IMR-90 (cell line): ENCODE data around the gene TPM3. TPM values are rescaled to one million over a fixed set of nuclear protein-coding genes. Genes with fewer than 3 reads are reported as not detected.

Source experiments
- ATAC-seq: fragments of 200-7000 bp; cut with Tn5 transposase; 2 replicates; pipeline ENCODE4 v1.9.1; 2020; ENCODE audit warnings: low read depth, mild to moderate bottlenecking, moderate library complexity
- BruUV-seq: library from RNA; stranded (reverse); fragments of 400-500 nt; replicated peaks from 2 replicates; lab custom pipeline; 2021; lab: Mats Ljungman, UMichigan
- CTCF ChIA-PET: fragments of 300-600 bp; formaldehyde crosslinking; extraction: SDS; loops from one replicate; lab custom pipeline; 2021; ENCODE audit warnings: antibody characterized with exemption; lab: Yijun Ruan, JAX
- POLR2A ChIA-PET: fragments of 300-600 bp; sonication (Branson Sonifier 250); formaldehyde crosslinking; loops from one replicate; lab custom pipeline; 2022; ENCODE audit warnings: antibody characterized with exemption; ENCODE audit not compliant: unreplicated experiment; lab: Charles Lee
- DNase-seq: peaks from one replicate; pipeline ENCODE4 v3.0.0; 2013
- H2AFZ ChIP-seq: replicated peaks from 2 replicates; pipeline ENCODE3; 2013; ENCODE audit warnings: low read length, mild to moderate bottlenecking; ENCODE audit not compliant: poor library complexity
- H2AK5ac ChIP-seq: 2 replicates; pipeline ENCODE4 v1.6.1; 2013; ENCODE audit warnings: low read depth, low read length, inconsistent platforms
- H2AK9ac ChIP-seq: replicated peaks from 2 replicates; pipeline ENCODE3; 2013; ENCODE audit warnings: mild to moderate bottlenecking, low read depth, low read length, moderate library complexity; ENCODE audit not compliant: poor library complexity
- H2BK120ac ChIP-seq: 2 replicates; pipeline ENCODE4 v1.6.1; 2013; ENCODE audit warnings: low read depth, low read length, inconsistent platforms
- H2BK15ac ChIP-seq: 3 replicates; pipeline ENCODE4 v1.6.1; 2013; ENCODE audit warnings: low read depth, low read length, inconsistent platforms
- H2BK20ac ChIP-seq: 2 replicates; pipeline ENCODE4 v1.6.1; 2013; ENCODE audit warnings: low read depth, mild to moderate bottlenecking, inconsistent platforms, low read length, moderate library complexity
- H2BK5ac ChIP-seq: 2 replicates; pipeline ENCODE4 v1.6.1; 2013; ENCODE audit warnings: mild to moderate bottlenecking, low read depth, low read length, inconsistent platforms; ENCODE audit not compliant: poor library complexity, severe bottlenecking
- H3K14ac ChIP-seq: replicated peaks from 2 replicates; pipeline ENCODE4 v1.6.1; 2013; ENCODE audit warnings: low read depth, low read length, inconsistent platforms
- H3K18ac ChIP-seq: 2 replicates; pipeline ENCODE4 v1.6.1; 2013; ENCODE audit warnings: low read depth, low read length, control low read depth
- H3K23ac ChIP-seq: 2 replicates; pipeline ENCODE4 v1.6.1; 2013; ENCODE audit warnings: low read depth, low read length, inconsistent platforms
- H3K27ac ChIP-seq: 2 replicates; pipeline ENCODE4 v1.5.1; 2013; ENCODE audit warnings: mild to moderate bottlenecking, control low read depth, low read length; ENCODE audit not compliant: insufficient read depth
- H3K27me3 ChIP-seq: 2 replicates; pipeline ENCODE4 v1.6.1; 2013; ENCODE audit warnings: low read length; ENCODE audit not compliant: control insufficient read depth, insufficient read depth
- H3K36me3 ChIP-seq: 2 replicates; pipeline ENCODE4 v1.6.1; 2013; ENCODE audit warnings: low read length, mixed read lengths; ENCODE audit not compliant: control insufficient read depth, insufficient read depth
- H3K4ac ChIP-seq: 2 replicates; pipeline ENCODE4 v1.6.1; 2013; ENCODE audit warnings: low read depth, low read length, inconsistent platforms
- H3K4me1 ChIP-seq: 2 replicates; pipeline ENCODE4 v1.6.1; 2013; ENCODE audit warnings: low read length, mixed read lengths; ENCODE audit not compliant: control insufficient read depth, insufficient read depth
- H3K4me2 ChIP-seq: 2 replicates; pipeline ENCODE4 v1.6.1; 2013; ENCODE audit warnings: low read depth, mild to moderate bottlenecking, control low read depth, low read length, moderate library complexity
- H3K4me3 ChIP-seq: 2 replicates; pipeline ENCODE4 v1.5.1; 2013; ENCODE audit warnings: low read depth, mild to moderate bottlenecking, control low read depth, low read length, moderate library complexity; ENCODE audit not compliant: insufficient read depth
- H3K56ac ChIP-seq: 2 replicates; pipeline ENCODE4 v1.6.1; 2013; ENCODE audit warnings: low read length, inconsistent platforms; ENCODE audit not compliant: insufficient read depth; ENCODE audit errors: extremely low read depth
- H3K79me1 ChIP-seq, 2 experiments: 2 replicates each; pipeline ENCODE4 v1.6.1; 2013; ENCODE audit warnings: low read length in 2 of 2, inconsistent platforms in 1 of 2, low read depth in 1 of 2
- H3K9ac ChIP-seq: 2 replicates; pipeline ENCODE4 v1.6.1; 2013; ENCODE audit warnings: low read depth, low read length, control low read depth
- H3K9me1 ChIP-seq: 2 replicates; pipeline ENCODE4 v1.6.1; 2013; ENCODE audit warnings: low read length, inconsistent platforms; ENCODE audit not compliant: insufficient read depth
- H3K9me3 ChIP-seq: 2 replicates; pipeline ENCODE4 v1.6.1; 2013; ENCODE audit warnings: low read length; ENCODE audit not compliant: control insufficient read depth, insufficient read depth
- H4K20me1 ChIP-seq: 2 replicates; pipeline ENCODE4 v1.6.1; 2013; ENCODE audit warnings: low read length, inconsistent platforms; ENCODE audit not compliant: insufficient read depth
- H4K5ac ChIP-seq: 2 replicates; pipeline ENCODE4 v1.6.1; 2013; ENCODE audit warnings: mild to moderate bottlenecking, low read depth, low read length, control low read depth
- H4K8ac ChIP-seq, 2 experiments: 2 replicates each; pipeline ENCODE4 v1.6.1; 2013; ENCODE audit warnings: low read depth in 2 of 2, low read length in 2 of 2, control low read depth in 1 of 2, inconsistent platforms in 1 of 2
- H4K91ac ChIP-seq: 2 replicates; pipeline ENCODE4 v1.6.1; 2013; ENCODE audit warnings: low read depth, low read length, inconsistent platforms; ENCODE audit not compliant: insufficient read depth
- BHLHE40 ChIP-seq: fragments of 150-350 bp; IDR thresholded peaks from 2 replicates; pipeline ENCODE4 v1.6.1; 2016; ENCODE audit warnings: mild to moderate bottlenecking, low read depth, low read length
- CEBPB ChIP-seq: IDR thresholded peaks from 2 replicates; pipeline ENCODE4 v1.6.1; 2012; ENCODE audit warnings: low read depth, low read length, improper control_type of control experiment
- CHD1 ChIP-seq: IDR thresholded peaks from 2 replicates; pipeline ENCODE4 v1.6.1; 2012; ENCODE audit warnings: low read depth, low read length, improper control_type of control experiment
- CTCF ChIP-seq: conservative IDR thresholded peaks from 2 replicates; pipeline ENCODE4 v1.5.1; 2012; ENCODE audit warnings: mild to moderate bottlenecking, low read depth, low read length, improper control_type of control experiment
- ELK1 ChIP-seq: fragments of 150-350 bp; IDR thresholded peaks from 2 replicates; pipeline ENCODE4 v1.6.1; 2016; ENCODE audit warnings: low read depth, mild to moderate bottlenecking, low read length, moderate library complexity, borderline replicate concordance
- FOS ChIP-seq: fragments of 150-350 bp; IDR thresholded peaks from 2 replicates; pipeline ENCODE4 v1.6.1; 2016; ENCODE audit warnings: low read depth, low read length
- MAFK ChIP-seq: IDR thresholded peaks from 2 replicates; pipeline ENCODE4 v1.6.1; 2012; ENCODE audit warnings: low read depth, low read length, improper control_type of control experiment
- MAZ ChIP-seq: IDR thresholded peaks from 2 replicates; pipeline ENCODE4 v1.6.1; 2012; ENCODE audit warnings: low read depth, mild to moderate bottlenecking, low read length, improper control_type of control experiment, moderate library complexity, borderline replicate concordance
- MXI1 ChIP-seq: IDR thresholded peaks from 2 replicates; pipeline ENCODE4 v1.6.1; 2012; ENCODE audit warnings: low read depth, mild to moderate bottlenecking, low read length, moderate library complexity, borderline replicate concordance
- NFE2L2 ChIP-seq: fragments of 150-350 bp; IDR thresholded peaks from 2 replicates; pipeline ENCODE4 v1.6.1; 2016; ENCODE audit warnings: low read depth, mild to moderate bottlenecking, low read length
- POLR2A ChIP-seq: IDR thresholded peaks from 2 replicates; pipeline ENCODE4 v1.6.1; 2012; ENCODE audit warnings: mild to moderate bottlenecking, low read depth, low read length
- RAD21 ChIP-seq: IDR thresholded peaks from 2 replicates; pipeline ENCODE4 v1.6.1; 2012; ENCODE audit warnings: low read length, improper control_type of control experiment
- RCOR1 ChIP-seq: IDR thresholded peaks from 2 replicates; pipeline ENCODE4 v1.6.1; 2012; ENCODE audit warnings: mild to moderate bottlenecking, low read length, improper control_type of control experiment; ENCODE audit not compliant: insufficient replicate concordance
- RFX5 ChIP-seq: IDR thresholded peaks from 2 replicates; pipeline ENCODE4 v1.8.0; 2012; ENCODE audit warnings: low read depth, mild to moderate bottlenecking, low read length, moderate library complexity
- SMC3 ChIP-seq: fragments of 150-350 bp; IDR thresholded peaks from 2 replicates; pipeline ENCODE4 v1.6.1; 2016; ENCODE audit warnings: low read depth, mild to moderate bottlenecking, antibody characterized with exemption, low read length, moderate library complexity
- USF2 ChIP-seq: fragments of 150-350 bp; IDR thresholded peaks from 2 replicates; pipeline ENCODE4 v1.6.1; 2017; ENCODE audit warnings: mild to moderate bottlenecking, antibody characterized with exemption, low read length, low read depth
- WGBS, 2 experiments: methylation state at CpG; one replicate each; pipeline versions ENCODE4 v1.1.5 to v1.1.7; 2013; ENCODE audit warnings: missing lambda C conversion rate in 2 of 2; ENCODE audit not compliant: insufficient read length in 1 of 2; ENCODE audit errors: extremely low coverage in 2 of 2; 5-methylcytosine and 5-hydroxymethylcytosine counted together
- dilution Hi-C: fragments of 300-500 bp; cut with HindIII; formaldehyde crosslinking; loops from one replicate; pipeline ENCODE4 v1.14.3; 2018; ENCODE audit warnings: low sequenced_read_pairs; ENCODE audit not compliant: unreplicated experiment
- in situ Hi-C: fragments of 300-500 bp; cut with MboI; formaldehyde crosslinking; loops from 3 replicates; pipeline ENCODE4 v1.14.3; 2019; ENCODE audit warnings: low sequenced_read_pairs, inconsistent platforms, mixed read lengths
- intact Hi-C: fragments of 100-400 bp; cut with micrococcal nuclease; formaldehyde crosslinking; loops from 2 replicates; pipeline ENCODE4 v1.10.0; 2022
- polyA plus RNA-seq, 3 experiments: library from polyadenylated mRNA; depleted of rRNA; stranded (reverse); fragments of >200 nt; gene quantifications; 2 replicates each; pipeline ENCODE4 v1.2.3, GENCODE V29; 2012; ENCODE audit warnings: low replicate concordance in 1 of 3
- total RNA-seq: library from RNA; depleted of rRNA; stranded (reverse); fragments of >200 nt; gene quantifications from 2 replicates; pipeline ENCODE4 v1.2.3, GENCODE V29; 2012

TPM3 gene
- total and polyA plus RNA-seq, 2 of the 4 experiments (the other 2 are of a cell fraction) = 438 to 530 TPM

GRCh38 chr1:154117642-154118041, 74.3 kb downstream of the TPM3 start:
- no peak overlapping the region for H2BK20ac ChIP-seq
- no peak overlapping the region for H2BK15ac ChIP-seq
- no peaks in the 10 kb centered on the region for H3K79me1 ChIP-seq
- DNase-seq (no peak), ATAC-seq (no peak)
- no CpG with 5 or more reads among the region's 5 CpGs for WGBS, 2 experiments
- no peaks in the 10 kb centered on the region for H3K4me1 ChIP-seq
- H3K4ac ChIP-seq = no peak overlapping the region
- no peak overlapping the region for H3K4me2 ChIP-seq
- H2BK120ac ChIP-seq = no peak overlapping the region
- POLR2A ChIA-PET = no interaction called here
- H3K36me3 ChIP-seq = no peaks in the 10 kb centered on the region
- H4K8ac ChIP-seq = no peak overlapping the region
- intact Hi-C loops (no loop called here), dilution Hi-C loops (no loop called here), in situ Hi-C loops (no loop called here)
- H3K4me3 ChIP-seq = no peak overlapping the region
- no peak overlapping the region for H3K18ac ChIP-seq
- H2AFZ ChIP-seq = no peak overlapping the region
- H3K14ac ChIP-seq = no peak overlapping the region
- no peaks in the 10 kb centered on the region for H3K9me1 ChIP-seq
- CTCF ChIA-PET = no interaction called here
- no peaks in the 10 kb centered on the region for H3K9me3 ChIP-seq
- no peak overlapping the region for H3K23ac ChIP-seq
- H3K27me3 ChIP-seq = no peaks in the 10 kb centered on the region
- H3K27ac ChIP-seq = no peak overlapping the region
- H3K56ac ChIP-seq = no peak overlapping the region
- no peak overlapping the region for H2AK9ac ChIP-seq
- no peak overlapping the region for H4K5ac ChIP-seq
- H4K20me1 ChIP-seq = no peaks in the 10 kb centered on the region
- BruUV-seq = no TSS peak
- H2BK5ac ChIP-seq = no peak overlapping the region
- H3K9ac ChIP-seq = no peak overlapping the region
- no peak overlapping the region for H4K91ac ChIP-seq
- no peak overlapping the region for H2AK5ac ChIP-seq
- TF ChIP-seq CHD1 = no peak
- TF ChIP-seq BHLHE40 = no peak
- no peak for TF ChIP-seq FOS
- TF ChIP-seq RFX5 = no peak
- no peak for TF ChIP-seq ELK1
- no peak for TF ChIP-seq RCOR1
- no peak for TF ChIP-seq RAD21
- TF ChIP-seq CTCF = no peak
- no peak for TF ChIP-seq POLR2A
- TF ChIP-seq CEBPB = no peak
- no peak for TF ChIP-seq NFE2L2
- no peak for TF ChIP-seq MAFK
- TF ChIP-seq MXI1 = no peak
- no peak for TF ChIP-seq SMC3
- TF ChIP-seq USF2 = no peak
- no peak for TF ChIP-seq MAZ
